Brain microvascular endothelial cell (primary cell): ENCODE measurements around the gene IFNL2.

ENCODE experiments used
- DNase-seq: peaks from one replicate; pipeline ENCODE4 v3.0.0-alpha.2; 2020
- H3K27ac ChIP-seq: fragments of 250-450 bp; sonication (Bioruptor Pico); 2 replicates; pipeline ENCODE4 v1.5.1; 2020; ENCODE audit warnings: mild to moderate bottlenecking, moderate library complexity
- H3K27me3 ChIP-seq: fragments of 250-450 bp; sonication (Bioruptor Pico); replicated peaks from 2 replicates; pipeline ENCODE4 v1.5.1; 2020; ENCODE audit warnings: mild to moderate bottlenecking
- H3K36me3 ChIP-seq: fragments of 250-450 bp; sonication (Bioruptor Pico); replicated peaks from 2 replicates; pipeline ENCODE4 v1.5.1; 2020; ENCODE audit warnings: mild to moderate bottlenecking
- H3K4me3 ChIP-seq: 2 replicates; pipeline ENCODE4 v1.5.1; 2011; ENCODE audit warnings: low read depth, mild to moderate bottlenecking, control low read depth, low read length, moderate library complexity
- in situ Hi-C: cut with HindIII; loops from 2 replicates; pipeline ENCODE4 v1.10.0; 2017; ENCODE audit warnings: low sequenced_read_pairs, low pct_ligation_motif_present
- TF ChIP-seq, protein P1 (sequence below): IDR thresholded peaks from 2 replicates; pipeline ENCODE4 v1.5.1; 2011; ENCODE audit warnings: low read depth, mild to moderate bottlenecking, moderate library complexity, low read length, control low read depth, inconsistent platforms; ENCODE audit errors: missing control alignments

The IFNL2 gene

DNA sequence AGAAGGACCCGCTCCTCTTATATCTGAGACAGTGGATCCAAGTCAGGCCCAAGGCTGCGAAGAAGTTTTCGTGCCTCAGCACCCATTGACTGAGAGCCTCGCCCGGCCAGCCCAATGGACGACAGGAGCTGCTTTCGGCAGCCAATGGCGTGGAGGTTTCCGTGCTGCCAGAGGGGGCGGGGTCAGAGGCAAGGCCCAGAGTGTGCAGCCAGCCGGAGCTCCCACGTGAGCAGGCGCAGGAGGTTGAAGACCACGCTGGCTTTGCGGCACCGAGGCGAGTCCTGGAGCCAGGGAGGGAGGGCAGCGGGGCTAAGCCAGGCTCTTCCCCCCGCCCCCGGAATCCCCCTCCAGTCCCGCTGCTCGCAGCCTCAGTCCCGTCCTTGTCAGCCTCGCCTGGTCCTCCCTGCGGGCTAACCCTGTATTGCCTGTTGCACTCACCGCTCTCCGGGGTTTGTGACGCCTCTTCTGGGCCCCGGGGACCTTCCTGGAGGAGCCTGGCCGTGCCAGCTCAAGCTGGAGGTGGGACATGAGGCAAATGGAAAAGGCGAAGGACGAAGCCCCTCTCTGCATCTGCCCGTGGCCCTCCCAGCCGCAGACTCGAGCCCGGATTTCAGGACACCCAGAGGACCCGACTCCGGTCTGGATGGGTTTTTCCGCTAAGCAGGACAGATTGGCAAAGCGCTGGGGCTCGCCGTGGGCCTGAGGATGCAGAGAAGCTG is 21.1 kb upstream of the IFNL2 start:
- Histone ChIP-seq H3K4me3 (no peak overlapping the region), H3K27me3 (peaks cover 35% of the 10 kb centered on the region), H3K27ac (no peak overlapping the region), H3K36me3 (no peaks in the 10 kb centered on the region)
- in situ Hi-C loops, result no loop called here
- no peak for DNase-seq
- TF ChIP-seq, protein P1, sequence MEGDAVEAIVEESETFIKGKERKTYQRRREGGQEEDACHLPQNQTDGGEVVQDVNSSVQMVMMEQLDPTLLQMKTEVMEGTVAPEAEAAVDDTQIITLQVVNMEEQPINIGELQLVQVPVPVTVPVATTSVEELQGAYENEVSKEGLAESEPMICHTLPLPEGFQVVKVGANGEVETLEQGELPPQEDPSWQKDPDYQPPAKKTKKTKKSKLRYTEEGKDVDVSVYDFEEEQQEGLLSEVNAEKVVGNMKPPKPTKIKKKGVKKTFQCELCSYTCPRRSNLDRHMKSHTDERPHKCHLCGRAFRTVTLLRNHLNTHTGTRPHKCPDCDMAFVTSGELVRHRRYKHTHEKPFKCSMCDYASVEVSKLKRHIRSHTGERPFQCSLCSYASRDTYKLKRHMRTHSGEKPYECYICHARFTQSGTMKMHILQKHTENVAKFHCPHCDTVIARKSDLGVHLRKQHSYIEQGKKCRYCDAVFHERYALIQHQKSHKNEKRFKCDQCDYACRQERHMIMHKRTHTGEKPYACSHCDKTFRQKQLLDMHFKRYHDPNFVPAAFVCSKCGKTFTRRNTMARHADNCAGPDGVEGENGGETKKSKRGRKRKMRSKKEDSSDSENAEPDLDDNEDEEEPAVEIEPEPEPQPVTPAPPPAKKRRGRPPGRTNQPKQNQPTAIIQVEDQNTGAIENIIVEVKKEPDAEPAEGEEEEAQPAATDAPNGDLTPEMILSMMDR, result no peak

DNA sequence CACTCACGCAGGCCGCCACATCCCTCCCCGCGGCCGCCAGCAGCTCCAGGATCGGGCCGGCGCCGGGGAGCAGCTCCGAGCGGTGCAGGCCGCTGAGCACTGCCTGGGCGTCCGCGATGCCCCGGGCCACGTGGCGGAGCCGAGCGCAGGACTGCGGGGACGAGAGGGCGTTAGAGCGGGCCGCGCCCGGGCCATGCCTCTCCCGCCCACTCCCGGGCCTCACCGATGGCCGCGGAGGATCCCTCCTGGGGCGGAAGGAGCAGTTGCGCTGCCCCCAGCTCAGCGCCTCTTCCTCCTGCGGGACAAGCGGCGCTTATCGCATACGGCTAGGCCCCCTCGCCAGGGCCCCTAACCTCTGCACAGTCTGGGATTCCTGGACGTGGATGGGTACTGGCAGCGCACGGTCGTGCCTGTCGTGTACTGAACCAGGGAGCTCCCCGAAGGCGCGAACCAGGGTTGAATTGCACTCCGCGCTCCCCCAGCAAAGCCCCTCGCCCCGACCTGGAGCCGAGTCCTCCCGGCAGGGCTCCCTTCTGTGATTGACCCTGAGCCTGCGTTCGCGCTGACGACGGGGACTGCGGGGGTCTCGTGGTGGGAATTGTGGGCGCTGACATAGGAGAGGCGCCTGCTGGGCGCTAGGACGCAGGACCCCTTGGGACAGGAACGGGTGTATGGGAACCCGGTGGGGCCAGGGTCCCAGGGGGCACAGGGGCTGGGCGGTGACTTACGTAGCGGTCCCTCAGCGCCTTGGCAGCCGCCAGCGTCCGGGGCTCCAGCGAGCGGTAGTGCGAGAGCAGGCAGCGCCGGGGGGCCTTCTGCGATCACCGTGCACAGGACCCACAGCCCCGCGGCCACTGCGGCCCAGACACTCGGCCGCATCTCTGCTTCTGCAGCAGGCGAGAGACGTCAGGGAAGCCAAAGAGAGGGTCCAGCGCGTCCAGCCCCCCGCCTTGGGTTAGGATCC is 20.2 kb upstream of the IFNL2 start:
- TF ChIP-seq, protein P1, result no peak
- no peaks in the 10 kb centered on the region for H3K36me3 ChIP-seq
- H3K27ac ChIP-seq, result no peak overlapping the region
- peaks cover 38% of the 10 kb centered on the region for H3K27me3 ChIP-seq
- DNase-seq, result no peak
- in situ Hi-C loops, result no loop called here
- H3K4me3 ChIP-seq, result no peak overlapping the region

DNA sequence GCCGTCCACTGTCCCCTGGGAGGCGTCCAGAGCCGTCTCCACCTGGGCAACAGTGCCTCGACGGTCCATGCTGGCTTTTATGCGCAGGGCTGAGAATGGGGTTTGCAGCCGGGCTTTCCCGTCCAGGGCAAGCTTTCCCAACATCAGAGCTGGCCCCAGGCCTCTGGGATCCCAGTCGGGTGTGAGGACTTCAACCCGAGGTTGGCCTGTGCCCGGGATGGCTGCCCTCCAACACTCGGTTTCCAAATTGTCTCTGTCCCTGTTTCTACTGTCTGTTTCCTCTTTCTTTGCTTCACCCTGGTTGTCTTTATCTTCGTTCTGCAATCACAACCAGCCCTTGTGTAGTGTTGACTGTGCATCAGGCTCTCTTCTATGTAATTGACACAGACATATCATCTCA is 19.4 kb upstream of the IFNL2 start, which contains the start of gene IFNL4:
TSS of gene IFNL4 (minus strand) at position 51 of the 400 bp plus-strand sequence.
- no peak within 1 kb of the TSS for H3K27ac ChIP-seq
- TF ChIP-seq, protein P1, result no peak
- in situ Hi-C loops, result no loop called here
- H3K36me3 ChIP-seq, result no peaks in the 10 kb centered on the region
- H3K27me3 ChIP-seq, result peaks cover 42% of the 10 kb centered on the region
- DNase-seq, result no peak
- H3K4me3 ChIP-seq, result no peak within 1 kb of the TSS

DNA sequence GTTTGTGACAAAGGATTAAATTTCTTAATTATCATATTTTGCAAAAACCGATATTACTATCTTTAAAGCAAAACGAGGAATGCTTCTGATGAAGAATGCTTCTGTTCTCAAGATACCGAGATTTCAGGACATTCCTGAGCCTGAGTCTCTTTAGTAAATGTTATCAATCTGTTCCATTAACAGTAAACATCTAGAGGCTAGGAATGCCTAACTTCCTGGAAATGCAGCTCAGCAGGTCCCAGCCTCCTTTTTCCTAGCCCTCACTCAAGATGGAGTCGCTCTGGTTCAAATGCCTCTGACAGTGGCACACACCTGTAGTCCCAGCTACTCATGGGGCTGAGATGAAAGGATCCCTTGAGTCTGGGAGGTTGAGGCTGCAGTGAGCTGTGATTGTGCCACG is 17.1 kb upstream of the IFNL2 start:
- TF ChIP-seq, protein P1, result no peak
- in situ Hi-C loops, result no loop called here
- DNase-seq, result no peak
- peaks cover 45% of the 10 kb centered on the region for H3K27me3 ChIP-seq
- no peak overlapping the region for H3K4me3 ChIP-seq
- no peaks in the 10 kb centered on the region for H3K36me3 ChIP-seq
- no peak overlapping the region for H3K27ac ChIP-seq

DNA sequence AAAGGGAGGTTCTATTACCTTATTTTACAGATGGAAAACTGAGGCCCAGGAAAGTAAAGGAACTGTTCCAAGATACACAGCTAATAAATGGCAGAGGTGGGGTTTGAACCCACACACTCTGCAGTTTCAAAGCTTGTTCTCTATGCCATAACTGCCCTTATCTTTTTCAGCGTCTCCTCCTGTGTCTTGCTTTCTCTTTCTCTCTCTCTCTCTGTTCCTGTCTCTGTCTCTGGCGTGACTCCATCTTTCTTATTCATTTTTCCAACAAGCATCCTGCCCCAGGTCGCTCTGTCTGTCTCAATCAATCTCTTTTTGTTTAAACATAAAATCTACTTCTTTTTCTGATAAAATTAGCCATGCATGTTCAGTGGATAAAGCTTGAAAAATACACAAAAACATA is 16.4 kb upstream of the IFNL2 start:
- in situ Hi-C loops, result no loop called here
- TF ChIP-seq, protein P1, result no peak
- Histone ChIP-seq H3K27me3 (peaks cover 45% of the 10 kb centered on the region), H3K27ac (no peak overlapping the region), H3K36me3 (no peaks in the 10 kb centered on the region), H3K4me3 (no peak overlapping the region)
- DNase-seq, result no peak
